HG03095 (cell line): Measurements from ENCODE around the gene HSPB7.
"Not testable (repeated sequence)": the region's sequence is repeated elsewhere in the genome, so short reads cannot be mapped to it uniquely, and the experiment has no call there.

Source experiments
- ATAC-seq: cut with Tn5 transposase; IDR thresholded peaks from one replicate; pipeline ENCODE4 v1.9.1; 2021; ENCODE audit warnings: moderate library complexity; ENCODE audit not compliant: unreplicated experiment

Gene HSPB7

DNA sequence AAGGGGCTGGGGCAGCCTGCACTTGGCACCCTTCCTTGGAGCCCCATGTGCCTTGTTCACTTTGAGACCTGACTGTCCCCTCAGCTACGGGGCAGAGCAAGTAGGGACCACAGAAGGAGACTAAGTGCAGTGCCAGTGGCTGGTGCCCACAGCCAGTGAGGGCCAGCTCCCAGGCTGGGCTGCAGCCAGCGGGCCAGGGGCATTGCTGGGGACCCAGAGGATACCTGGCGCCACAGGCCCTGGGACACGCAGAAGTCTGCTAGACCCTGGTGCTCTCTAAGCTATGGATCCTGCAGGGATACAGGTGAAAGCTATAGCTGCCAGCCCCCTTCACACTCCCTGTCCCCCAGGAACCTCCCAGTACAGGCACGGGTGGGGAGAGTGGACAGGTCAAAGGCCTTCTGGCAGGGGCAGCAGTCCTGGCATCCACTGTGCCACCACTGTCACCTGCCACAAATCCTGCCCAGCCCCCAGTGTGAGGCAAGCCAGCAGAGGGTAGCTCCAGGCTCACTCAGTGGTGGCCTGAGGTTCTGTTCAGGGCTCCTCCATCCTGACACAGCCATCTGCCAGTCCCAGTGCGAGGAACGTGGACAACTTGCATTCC is 5.3 kb upstream of the HSPB7 start:
- no peak for ATAC-seq

DNA sequence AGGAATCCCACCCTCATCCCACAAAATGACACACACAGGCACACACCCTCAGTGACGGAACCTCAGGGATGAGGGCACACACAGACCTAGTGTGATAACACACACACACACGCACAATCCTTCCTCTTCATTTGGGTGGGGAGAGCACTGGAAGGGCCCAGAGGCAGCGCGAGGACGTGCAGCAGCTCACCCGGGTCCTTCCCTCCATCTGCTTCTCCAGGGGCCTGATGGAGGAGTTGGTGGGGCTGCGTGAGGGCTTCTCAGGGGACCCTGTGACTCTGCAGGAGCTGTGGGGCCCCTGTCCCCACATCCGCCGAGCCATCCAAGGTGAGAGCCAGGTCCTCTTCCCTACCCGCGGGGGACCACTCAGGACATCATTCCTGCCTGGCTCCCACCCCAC is 4.5 kb upstream of the HSPB7 start:
- ATAC-seq: no peak

DNA sequence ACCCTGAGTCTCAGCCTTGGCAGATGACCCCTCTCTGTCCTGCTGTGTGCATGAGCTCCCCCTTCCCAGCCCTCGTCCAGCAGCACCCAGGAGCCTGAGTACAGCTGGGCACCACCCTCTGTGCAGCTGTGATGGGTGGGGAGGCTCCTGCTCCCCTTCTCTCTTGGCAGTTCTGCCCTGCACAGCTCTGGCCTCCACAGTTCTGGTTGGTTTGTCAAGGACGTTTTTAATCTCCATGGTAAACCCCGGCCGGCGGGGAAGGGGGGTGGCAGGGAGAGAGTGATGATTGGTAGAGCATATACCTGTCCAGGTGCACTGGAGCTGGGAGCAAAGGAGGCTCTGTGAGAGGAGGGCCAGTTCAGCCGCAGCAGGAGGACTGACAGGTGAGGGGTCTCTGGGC is 3.8 kb upstream of the HSPB7 start, which contains the start of gene CLCNKA:
Gene CLCNKA, plus strand, starts transcription at position 356 of the 400 bp plus-strand sequence. CDS start 584 bp downstream, outside the sequence.
- ATAC-seq: no peak

DNA sequence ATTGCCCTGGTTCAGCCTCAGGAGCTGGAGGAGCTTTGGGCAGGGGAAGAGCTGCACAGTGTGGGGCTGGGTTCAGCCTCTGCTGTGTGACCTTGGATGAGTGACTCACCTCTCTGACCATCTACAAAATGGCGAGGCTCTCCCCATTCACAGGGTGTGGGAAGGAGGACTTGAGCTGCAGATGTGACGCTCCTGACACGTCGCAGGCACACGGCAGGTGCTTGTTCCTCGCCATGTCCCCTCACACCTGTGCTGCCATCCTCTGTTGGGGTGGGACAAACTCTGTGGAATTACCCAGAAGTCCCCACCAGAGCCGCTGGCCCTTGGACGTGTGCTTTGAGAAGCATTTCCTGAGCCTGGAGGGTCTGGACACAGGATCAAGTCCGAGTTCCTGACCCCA is 3.0 kb upstream of the HSPB7 start:
- ATAC-seq: not testable (repeated sequence)

DNA sequence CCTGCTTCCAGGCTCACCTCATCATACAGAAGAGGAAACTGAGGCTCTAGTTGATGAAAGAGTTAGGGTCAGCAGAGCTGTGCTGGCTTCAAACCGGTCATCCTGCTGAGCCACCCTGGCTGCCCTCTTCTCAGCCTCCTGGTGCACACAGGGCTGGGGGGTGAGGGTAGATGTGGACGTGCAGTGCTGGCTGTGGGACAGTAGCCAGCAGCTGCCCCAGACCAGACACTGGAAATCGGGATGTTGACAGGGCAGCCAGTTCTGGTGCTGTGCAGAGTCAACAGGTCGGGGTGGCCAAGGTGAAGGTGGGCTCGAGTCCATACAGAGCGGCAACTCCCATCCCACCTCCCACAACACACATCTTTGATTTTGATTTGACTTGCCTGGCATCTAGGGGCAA is 2.5 kb upstream of the HSPB7 start:
- ATAC-seq: no peak

DNA sequence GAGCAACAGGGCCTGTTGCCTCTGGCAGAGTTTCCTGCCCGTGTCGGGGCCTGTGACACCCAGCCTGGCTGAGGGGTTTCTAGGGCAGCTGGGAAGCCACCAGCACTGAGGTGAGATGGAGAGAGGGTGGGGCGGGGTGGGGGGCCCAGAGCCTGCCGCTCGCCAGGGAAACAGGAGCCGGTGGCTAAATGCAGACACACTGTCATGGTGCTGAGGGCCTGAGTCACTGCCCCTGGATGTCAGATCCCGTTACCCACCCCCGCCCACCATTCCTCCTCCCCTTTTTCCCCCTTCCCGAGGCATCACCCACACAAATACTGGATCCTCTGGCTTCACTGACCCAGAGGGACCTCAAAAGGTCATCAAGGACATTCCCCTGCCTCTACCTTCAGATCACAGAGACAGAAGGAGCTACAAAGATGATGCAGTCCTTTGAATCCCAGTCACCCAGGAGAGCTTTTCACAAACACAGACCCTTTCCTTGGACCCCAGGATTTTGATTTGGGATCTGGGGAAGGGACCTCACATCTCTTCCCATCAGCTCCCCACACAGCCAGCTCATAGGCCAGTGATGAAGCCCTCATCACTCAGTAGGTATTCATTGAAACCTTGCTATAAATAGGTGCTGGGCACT is 1.9 kb upstream of the HSPB7 start:
- ATAC-seq: no peak

DNA sequence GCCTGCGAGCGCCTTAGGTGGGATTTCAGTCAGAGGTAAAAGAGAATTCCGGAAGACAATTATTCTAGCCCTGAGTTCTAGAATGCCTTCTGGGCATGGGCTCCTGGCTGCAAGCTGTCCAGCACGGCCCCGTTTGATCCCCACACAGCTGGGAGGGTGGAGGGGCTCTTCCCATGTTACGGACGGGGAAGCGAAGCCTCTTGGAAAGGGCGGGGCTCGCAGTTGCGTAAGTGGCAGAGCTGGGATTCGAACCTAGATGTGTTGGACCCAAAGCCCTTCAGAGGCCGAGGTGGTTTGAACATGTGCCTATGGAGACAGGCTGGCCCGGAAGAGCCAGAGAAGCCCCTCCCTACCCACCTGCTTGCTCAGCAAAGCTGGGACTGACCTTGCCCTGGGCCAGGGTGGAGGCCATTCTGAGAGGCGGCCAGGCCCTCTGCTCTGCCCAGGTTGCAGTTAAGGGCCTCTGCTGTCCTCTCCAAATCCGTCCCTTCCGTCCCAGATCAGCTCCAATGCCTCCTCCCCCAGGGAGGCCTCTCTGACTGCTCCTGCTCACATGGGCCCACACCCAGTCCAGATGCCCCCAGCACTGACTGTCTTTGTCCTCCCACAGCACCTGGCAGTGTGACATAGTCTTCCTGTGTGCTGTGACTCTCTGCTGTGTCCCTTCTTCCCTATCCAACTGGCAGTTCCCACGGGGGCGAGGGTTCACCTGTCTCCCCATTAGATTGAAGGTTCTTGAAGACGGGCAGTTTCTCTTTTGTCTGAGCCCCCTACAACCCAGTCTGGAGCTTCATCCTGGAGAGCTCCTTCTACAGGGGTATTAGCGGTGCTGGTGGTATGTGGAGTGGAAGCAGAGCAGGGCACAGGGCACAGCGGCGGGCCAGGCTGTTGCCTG is 1.2 kb upstream of the HSPB7 start:
- ATAC-seq: no peak

DNA sequence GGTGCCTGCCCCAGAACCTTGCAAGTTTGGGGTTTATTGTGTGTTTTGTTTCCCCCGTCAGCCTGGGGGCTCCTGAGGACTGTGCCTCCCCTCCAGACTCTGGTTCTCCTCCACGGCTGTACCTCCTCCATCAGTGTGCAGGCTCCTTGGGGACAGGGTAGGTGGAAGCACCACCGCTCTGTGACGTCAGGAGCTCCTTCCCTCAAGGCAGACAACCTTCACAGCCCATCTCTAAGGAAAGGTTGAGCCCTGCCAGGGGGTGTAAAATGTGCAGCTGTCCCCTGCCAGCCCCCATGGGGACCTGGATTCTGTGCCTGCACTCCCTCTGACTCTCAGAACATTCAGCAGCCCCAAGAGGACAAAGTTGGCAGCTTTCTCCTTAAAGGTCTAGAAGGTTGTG is 465 bp upstream of the HSPB7 start:
- no peak for ATAC-seq

DNA sequence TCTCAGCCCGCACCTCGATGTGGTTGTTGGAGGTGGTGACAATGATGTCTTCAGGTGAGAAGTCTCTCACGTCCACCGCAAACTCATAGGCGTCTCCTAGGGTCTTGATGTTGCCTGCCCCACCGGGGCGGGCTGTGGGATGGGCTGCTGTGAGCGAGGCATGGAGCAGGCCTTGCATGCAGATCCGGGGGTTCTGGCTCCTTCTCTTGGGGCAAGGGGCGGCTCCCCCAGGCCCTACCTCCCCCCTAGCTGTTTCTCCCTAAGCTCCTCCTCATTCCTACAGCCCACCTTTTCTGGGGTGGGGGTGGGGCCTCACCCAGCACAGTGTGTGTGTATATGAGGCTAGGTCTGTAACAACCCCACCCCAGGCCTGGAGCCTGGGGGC is 775 bp downstream of the HSPB7 start:
- ATAC-seq: no peak

DNA sequence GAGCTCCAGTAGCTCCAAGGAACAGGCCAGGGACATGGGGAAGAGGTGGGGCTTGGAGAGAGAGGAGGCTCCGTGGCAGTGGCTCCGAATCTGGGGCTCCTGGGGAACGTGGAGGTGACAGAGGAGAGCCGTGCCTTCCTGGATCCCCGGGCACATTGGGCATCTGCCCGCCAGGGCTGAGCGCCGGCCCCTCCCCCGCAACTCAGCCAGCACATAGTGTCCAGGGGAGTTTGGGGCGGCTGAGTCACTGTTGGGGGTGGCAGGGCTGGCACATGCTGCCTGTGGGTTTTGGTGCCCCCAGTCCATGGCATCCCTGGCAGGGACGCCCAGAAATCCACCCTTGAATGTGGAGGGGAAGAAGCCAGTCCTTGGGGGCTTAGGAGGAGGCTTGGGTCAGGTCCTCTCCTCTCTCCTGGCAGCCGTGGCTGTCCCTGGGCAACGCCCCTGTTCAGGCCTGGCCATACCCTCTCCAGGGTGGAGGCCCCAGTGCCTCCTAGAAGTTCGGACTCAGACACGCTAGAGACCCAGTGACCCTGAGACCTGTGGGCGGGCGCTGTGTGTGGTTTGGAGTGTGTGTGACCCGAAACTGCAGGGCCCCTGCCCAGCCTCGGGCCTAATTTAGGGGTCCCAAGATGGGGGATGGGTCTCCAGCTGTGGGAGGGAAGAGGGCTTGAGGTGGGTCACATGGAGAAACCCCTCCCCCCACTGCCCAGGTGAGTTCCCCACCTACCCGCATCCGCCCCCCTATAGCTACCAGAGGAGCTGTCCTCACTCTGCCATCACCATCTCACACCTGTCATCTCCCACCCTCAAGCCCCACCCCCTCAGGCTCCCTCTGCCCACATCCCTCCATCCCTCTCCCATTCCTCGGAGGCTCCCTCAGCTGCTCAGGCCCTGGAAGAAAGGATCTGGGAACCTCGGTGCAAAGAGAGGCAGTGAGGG is 1.6 kb downstream of the HSPB7 start:
- ATAC-seq: no peak

DNA sequence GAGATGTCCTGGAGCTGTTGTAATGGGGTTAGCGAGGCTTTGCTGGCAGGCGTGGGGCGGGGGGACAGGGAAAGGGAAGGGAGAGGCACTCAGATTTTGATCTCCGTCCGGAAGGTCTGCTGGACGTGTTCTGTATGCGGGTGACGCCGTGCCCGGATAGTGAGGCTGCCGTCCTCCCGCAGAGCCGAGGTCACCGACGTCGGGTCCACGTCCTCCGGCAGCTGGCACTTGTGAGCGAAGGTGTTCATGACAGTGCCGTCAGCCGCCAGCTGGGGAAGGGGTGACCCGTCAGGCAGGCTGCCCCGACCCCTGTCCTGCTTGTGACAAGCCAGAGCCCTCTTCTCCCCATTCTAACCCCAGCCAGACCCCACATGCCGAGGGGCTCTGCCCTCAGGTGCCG is 2.4 kb downstream of the HSPB7 start:
- no peak for ATAC-seq

DNA sequence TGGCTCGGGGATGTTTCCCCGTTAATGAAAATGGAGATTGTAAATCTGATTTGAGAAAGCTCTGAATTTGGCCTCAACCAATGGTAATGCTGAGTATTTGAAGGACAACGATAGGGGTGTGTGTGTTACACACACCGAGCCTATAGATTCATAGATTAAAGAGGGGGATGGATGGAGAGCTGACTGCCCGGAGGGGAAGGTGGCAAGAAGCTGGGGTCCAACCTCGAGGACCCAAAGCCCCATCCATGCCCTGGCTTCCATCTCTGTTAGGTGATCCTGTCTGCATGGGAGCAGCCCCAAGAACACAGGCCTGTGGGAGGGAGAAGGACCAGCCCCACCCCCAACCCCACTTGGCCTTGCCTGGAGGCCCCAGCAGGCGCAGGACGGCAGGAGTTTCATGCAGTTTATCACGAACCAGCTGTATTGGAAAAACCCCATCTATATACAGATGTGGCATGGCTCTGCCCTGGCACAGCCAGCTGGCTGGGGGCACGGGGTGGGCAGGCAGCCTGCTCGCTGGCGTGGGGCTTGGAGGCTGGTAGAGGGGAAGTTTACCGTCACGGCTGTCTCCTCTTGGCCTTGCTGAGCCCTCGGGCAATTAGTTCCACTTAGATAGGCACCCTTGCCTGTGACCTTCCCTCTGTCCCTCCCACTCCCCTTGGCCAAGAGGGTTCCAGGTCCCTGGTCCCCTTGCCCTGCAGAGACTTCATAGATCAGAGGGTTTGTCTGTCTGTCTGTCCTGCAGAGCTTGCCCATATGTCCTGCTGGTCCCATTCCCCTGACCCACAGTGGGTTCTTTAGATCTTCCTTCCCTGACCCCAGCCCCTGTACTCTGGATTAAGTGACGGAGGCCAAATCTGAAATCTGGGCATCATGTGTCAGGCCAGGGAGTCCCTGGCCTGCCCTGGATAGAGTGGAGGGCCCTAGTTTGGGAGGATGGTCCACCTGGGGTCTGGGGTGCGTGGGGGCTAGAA is 3.0 kb downstream of the HSPB7 start:
- ATAC-seq: no peak

DNA sequence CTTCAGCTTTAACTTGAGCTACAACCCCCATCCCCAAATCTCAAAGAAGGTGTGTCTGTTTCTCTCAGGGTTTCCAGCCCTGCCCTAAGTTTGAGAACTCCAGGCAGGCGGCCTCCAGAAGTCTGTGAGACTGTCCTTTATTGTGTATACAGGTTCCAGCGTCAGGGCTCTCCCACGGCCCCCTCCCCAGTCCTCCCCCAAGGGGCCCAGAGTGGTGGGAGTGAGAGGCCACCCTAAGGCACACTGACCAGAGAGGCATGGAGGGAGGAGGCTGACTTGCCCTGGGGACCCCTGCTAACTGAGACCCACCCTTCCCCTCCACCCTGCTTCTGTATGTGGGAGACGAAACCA is 4.0 kb downstream of the HSPB7 start:
- ATAC-seq: no peak

DNA sequence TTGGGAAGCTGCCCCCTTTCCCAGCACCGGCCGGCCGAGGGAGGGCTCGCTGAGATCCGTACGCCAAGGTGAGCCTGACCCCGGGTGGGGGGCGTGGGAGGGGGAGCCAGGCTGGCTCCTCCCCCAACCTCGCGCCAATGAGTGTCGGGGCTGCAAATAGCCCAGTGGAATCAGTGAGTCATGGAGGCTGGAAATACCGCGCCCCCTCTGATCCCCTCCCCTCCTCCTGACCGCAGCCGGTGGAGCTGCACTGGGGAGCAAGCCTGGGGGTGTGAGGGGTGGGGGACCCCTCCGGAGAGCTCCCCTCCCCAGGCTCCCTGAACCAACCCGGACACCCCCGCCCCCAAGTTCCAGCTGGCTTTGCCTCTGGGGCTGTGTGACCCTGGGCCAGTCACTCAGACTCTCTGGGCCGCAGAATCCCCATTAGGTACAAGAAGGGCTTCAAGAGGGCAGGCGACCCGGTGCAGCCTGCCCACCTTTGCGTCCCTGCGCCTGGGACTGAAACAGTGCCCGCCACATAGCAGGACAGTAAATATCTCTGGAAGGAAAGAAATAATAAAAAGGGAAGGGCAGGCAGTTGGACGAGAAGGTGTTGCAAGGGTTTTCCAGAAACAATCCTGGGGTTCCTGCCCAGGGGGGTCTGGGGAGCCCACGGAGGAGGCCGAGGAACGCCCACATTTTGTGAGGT is 4.5 kb downstream of the HSPB7 start:
- no peak for ATAC-seq

DNA sequence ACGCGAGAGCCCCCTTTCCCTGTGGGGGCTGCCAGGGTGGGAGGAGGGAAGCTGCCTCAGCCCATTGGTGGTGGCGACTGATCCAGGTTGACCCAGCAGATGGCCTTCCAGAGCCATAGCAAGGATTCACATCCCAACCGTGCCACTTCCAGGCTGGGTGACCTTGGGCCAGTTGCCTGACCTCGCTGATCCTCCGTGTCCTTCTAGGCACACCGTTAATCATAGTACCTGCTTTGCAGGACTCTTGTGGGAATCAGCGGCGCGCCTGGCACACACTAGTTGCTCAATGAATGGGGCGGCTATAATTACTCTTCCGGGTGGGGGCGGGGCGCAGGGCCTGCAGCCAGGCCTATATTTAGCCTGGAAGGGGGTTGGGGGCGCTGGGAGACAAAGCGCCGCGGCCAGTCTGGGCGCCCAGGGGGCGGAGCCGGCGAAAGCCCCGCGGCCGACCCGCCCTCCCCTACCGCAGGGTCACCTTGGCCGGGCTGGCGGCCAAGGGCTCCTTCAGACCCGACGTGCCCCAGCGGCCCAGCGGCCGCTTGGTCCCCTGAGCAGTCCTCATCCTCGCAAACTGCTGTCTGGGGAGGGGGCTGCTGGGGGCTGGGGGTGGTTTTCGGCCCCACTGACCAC is 5.1 kb downstream of the HSPB7 start:
- ATAC-seq: no peak

DNA sequence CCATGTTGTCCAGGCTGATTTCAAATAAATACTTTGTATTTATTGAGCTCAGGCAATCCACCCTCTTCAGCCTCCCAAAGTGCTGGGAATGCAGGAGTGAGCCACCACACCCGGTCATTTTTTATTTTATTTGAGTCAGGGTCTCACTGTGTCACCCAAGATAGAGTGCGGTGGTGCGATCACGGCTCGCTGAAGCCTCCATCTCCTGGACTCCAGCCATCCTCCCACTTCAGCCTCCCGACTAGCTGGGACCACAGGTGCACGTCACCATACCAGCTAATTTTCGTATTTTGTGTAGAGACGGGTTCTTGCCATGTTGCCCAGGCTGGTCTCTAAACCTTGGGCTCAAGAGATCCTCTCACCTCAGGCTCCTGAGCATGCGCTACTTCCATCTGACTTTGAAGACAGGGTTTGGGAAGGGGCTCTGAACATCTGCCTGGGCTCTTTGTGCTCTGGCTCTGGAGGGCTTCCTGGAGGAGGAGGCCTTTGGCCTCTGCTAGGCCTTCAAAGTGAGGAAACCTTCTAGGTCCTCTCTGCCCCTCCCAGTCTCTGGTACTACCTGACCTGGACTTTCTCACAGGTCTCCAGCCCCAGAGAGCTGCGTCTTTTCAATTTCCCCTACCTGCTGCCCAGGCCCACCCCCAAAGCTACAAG is 5.8 kb downstream of the HSPB7 start:
- no peak for ATAC-seq

DNA sequence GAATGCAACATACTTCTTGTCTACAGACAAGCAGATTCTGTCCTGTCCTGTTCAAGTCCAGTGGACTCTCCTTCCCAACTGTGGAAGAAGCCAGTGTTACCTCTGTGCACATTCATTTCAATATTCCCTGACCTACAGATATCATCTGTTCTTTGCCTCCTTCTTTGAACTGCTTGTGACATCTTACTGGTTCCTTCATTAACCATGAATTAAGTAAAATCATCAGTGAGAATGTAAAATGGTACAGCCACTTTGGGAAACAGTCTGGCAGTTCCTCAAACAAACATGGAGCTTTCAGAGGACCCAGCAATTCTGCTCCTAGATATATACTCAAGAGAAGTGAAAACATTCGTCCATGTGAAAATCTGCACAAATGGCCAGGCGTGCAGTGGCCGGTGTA is 7.0 kb downstream of the HSPB7 start:
- no peak for ATAC-seq

DNA sequence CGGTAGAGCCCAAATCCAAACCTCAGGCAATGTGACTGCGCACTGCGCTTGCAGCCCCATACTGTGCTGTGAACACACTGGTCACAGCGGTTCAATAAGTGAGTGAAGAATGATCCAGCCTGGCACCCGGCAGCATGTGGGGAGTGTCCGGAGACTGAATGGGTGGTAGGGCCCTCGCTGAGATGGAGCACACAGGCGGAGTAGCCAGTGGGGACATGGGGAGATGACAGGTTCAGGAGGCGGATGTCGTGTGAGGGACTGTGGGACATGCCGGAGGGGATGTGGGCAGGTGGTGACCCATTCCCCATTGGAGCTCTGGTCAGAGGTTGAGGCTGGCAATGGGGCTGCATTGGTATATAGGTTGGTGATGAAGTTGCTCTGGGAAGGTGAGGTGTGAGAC is 8.2 kb downstream of the HSPB7 start:
- ATAC-seq: no peak
